ENCODE results near the gene ADCY4. TPM values are rescaled to one million over a fixed set of nuclear protein-coding genes. Genes with fewer than 3 reads are reported as not detected.
A peak's percentile ranks its signal among the peaks of the same experiment; 100 is the strongest.

ADCY4 gene
- total and polyA plus RNA-seq, 2 of the 13 experiments (the other 11 are each of a cell fraction or from before 2014, with no cell fraction given): 0.03 TPM; not detected in 1

- TF ChIP-seq GPN1 (CRISPR knock-in tag; IDR thresholded peaks at IDR 0.05; ENCODE audit: borderline replicate concordance): peak; percentile 1; the same call in 1 of the 2 replicates
- TF ChIP-seq NR1H2 (CRISPR knock-in tag; IDR thresholded peaks at IDR 0.05; ENCODE audit: borderline replicate concordance, low read depth): no peak
- no peak for TF ChIP-seq SP140L (CRISPR knock-in tag; IDR thresholded peaks at IDR 0.05; ENCODE audit: borderline replicate concordance)
- TF ChIP-seq, protein P1, sequence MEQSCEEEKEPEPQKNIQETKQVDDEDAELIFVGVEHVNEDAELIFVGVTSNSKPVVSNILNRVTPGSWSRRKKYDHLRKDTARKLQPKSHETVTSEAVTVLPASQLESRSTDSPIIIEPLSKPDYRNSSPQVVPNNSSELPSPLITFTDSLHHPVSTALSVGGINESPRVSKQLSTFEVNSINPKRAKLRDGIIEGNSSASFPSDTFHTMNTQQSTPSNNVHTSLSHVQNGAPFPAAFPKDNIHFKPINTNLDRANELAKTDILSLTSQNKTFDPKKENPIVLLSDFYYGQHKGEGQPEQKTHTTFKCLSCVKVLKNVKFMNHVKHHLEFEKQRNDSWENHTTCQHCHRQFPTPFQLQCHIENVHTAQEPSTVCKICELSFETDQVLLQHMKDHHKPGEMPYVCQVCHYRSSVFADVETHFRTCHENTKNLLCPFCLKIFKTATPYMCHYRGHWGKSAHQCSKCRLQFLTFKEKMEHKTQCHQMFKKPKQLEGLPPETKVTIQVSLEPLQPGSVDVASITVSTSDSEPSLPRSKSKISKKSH (CRISPR knock-in tag; IDR thresholded peaks at IDR 0.05; ENCODE audit: borderline replicate concordance): no peak; the same call in 1 of the 2 replicates
- TF ChIP-seq NCOR1 (IDR thresholded peaks at IDR 0.05; ENCODE audit: borderline replicate concordance, low read length): no peak
- TF ChIP-seq ZNF569 (CRISPR knock-in tag; IDR thresholded peaks at IDR 0.05; ENCODE audit: borderline replicate concordance): no peak
- TF ChIP-seq YEATS4 (CRISPR knock-in tag; IDR thresholded peaks at IDR 0.05; ENCODE audit: borderline replicate concordance): no peak
- TF ChIP-seq ZNF546 (CRISPR knock-in tag; conservative IDR thresholded peaks at IDR 0.05): 0 out of 2 replicates have a peak, but pooled peaks have one; percentile 29
- TF ChIP-seq ZNF362 (CRISPR knock-in tag; IDR thresholded peaks at IDR 0.05; ENCODE audit: borderline replicate concordance): no peak
- TF ChIP-seq, protein P2, sequence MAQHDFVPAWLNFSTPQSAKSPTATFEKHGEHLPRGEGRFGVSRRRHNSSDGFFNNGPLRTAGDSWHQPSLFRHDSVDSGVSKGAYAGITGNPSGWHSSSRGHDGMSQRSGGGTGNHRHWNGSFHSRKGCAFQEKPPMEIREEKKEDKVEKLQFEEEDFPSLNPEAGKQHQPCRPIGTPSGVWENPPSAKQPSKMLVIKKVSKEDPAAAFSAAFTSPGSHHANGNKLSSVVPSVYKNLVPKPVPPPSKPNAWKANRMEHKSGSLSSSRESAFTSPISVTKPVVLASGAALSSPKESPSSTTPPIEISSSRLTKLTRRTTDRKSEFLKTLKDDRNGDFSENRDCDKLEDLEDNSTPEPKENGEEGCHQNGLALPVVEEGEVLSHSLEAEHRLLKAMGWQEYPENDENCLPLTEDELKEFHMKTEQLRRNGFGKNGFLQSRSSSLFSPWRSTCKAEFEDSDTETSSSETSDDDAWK (CRISPR knock-in tag; IDR thresholded peaks at IDR 0.05): no peak
- TF ChIP-seq SOX5 (CRISPR knock-in tag; IDR thresholded peaks at IDR 0.05; ENCODE audit: borderline replicate concordance): no peak
- no peak for TF ChIP-seq ATM (IDR thresholded peaks at IDR 0.05; ENCODE audit: borderline replicate concordance)
- no peak for TF ChIP-seq ZNF354B (CRISPR knock-in tag; IDR thresholded peaks at IDR 0.05)
- TF ChIP-seq, protein P3, sequence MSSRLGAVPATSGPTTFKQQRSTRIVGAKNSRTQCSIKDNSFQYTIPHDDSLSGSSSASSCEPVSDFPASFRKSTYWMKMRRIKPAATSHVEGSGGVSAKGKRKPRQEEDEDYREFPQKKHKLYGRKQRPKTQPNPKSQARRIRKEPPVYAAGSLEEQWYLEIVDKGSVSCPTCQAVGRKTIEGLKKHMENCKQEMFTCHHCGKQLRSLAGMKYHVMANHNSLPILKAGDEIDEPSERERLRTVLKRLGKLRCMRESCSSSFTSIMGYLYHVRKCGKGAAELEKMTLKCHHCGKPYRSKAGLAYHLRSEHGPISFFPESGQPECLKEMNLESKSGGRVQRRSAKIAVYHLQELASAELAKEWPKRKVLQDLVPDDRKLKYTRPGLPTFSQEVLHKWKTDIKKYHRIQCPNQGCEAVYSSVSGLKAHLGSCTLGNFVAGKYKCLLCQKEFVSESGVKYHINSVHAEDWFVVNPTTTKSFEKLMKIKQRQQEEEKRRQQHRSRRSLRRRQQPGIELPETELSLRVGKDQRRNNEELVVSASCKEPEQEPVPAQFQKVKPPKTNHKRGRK (CRISPR knock-in tag; IDR thresholded peaks at IDR 0.05): no peak
- no peak for TF ChIP-seq POLR2A (IDR thresholded peaks at IDR 0.05; ENCODE audit: insufficient read depth in 1 of 2, low read depth in 2 of 2, low read length in 2 of 2)
- TF ChIP-seq ZFP36L1 (CRISPR knock-in tag; IDR thresholded peaks at IDR 0.05): no peak
- no peak for TF ChIP-seq FOXC1 (CRISPR knock-in tag; IDR thresholded peaks at IDR 0.05; ENCODE audit: borderline replicate concordance)
- TF ChIP-seq TEAD3 (CRISPR knock-in tag; optimal IDR thresholded peaks at IDR 0.05; ENCODE audit: borderline replicate concordance): no peak
- no peak for TF ChIP-seq TCF12 (IDR thresholded peaks at IDR 0.05)
- TF ChIP-seq TCF12 (CRISPR knock-in tag; IDR thresholded peaks at IDR 0.05): no peak
- no peak for TF ChIP-seq WIZ (CRISPR knock-in tag; IDR thresholded peaks at IDR 0.05)
- peak; percentile 26; the same call in 1 of the 2 replicates for TF ChIP-seq HIVEP1 (CRISPR knock-in tag; IDR thresholded peaks at IDR 0.05)
- no peak for TF ChIP-seq RBFOX2 (IDR thresholded peaks at IDR 0.05; ENCODE audit: low read depth, low read length)
- no peak for TF ChIP-seq ZNF713 (CRISPR knock-in tag; IDR thresholded peaks at IDR 0.05)
Observed at GRCh38 chr14:24367514-24368211, 32.8 kb upstream of the ADCY4 start, which contains the start of gene NFATC4 (continued).

All from HepG2 (cell line).